Hepatocyte (in vitro differentiated cells): ENCODE measurements around the gene MKRN2. TPM values are rescaled to one million over a fixed set of nuclear protein-coding genes. Genes with fewer than 3 reads are reported as not detected.

Experiments
- DNase-seq: peaks from one replicate; pipeline ENCODE4 v3.0.0-alpha.2; 2016; ENCODE audit warnings: low spot score
- H2AFZ ChIP-seq: fragments of 200-600 bp; sonication (generic); 2 replicates; pipeline ENCODE4 v1.6.0; 2016; ENCODE audit warnings: antibody characterized with exemption, mild to moderate bottlenecking
- H3K27ac ChIP-seq: fragments of 200-600 bp; sonication (generic); 2 replicates; pipeline ENCODE4 v1.5.1; 2016; ENCODE audit warnings: mild to moderate bottlenecking
- H3K27me3 ChIP-seq: fragments of 200-600 bp; sonication (generic); 2 replicates; pipeline ENCODE4 v1.6.1; 2016
- H3K36me3 ChIP-seq: fragments of 200-600 bp; sonication (generic); replicated peaks from 2 replicates; pipeline ENCODE4 v1.5.1; 2016; ENCODE audit warnings: low read depth; ENCODE audit not compliant: insufficient read depth
- H3K4me1 ChIP-seq: fragments of 200-600 bp; sonication (generic); 2 replicates; pipeline ENCODE4 v1.5.1; 2016; ENCODE audit warnings: mild to moderate bottlenecking, moderate library complexity; ENCODE audit not compliant: insufficient read depth
- H3K4me2 ChIP-seq: fragments of 200-600 bp; sonication (generic); 2 replicates; pipeline ENCODE4 v1.6.0; 2016
- H3K4me3 ChIP-seq: fragments of 200-600 bp; sonication (generic); 2 replicates; pipeline ENCODE4 v1.5.1; 2016; ENCODE audit warnings: mild to moderate bottlenecking
- H3K79me2 ChIP-seq: fragments of 200-600 bp; sonication (generic); 2 replicates; pipeline ENCODE4 v1.6.0; 2017; ENCODE audit warnings: mild to moderate bottlenecking
- H3K9me2 ChIP-seq: fragments of 200-600 bp; sonication (generic); replicated peaks from 2 replicates; pipeline ENCODE4 v1.6.0; 2017; ENCODE audit warnings: mild to moderate bottlenecking; ENCODE audit not compliant: insufficient read depth
- H3K9me3 ChIP-seq: fragments of 200-600 bp; sonication (generic); 2 replicates; pipeline ENCODE4 v1.5.1; 2016; ENCODE audit warnings: low read depth, mild to moderate bottlenecking
- H4K20me1 ChIP-seq: fragments of 200-600 bp; sonication (generic); 2 replicates; pipeline ENCODE4 v1.6.0; 2016; ENCODE audit warnings: mild to moderate bottlenecking; ENCODE audit not compliant: insufficient read depth, poor library complexity, severe bottlenecking
- CTCF ChIP-seq: fragments of 200-600 bp; sonication (generic); IDR thresholded peaks from 2 replicates; pipeline ENCODE4 v1.5.1; 2016; ENCODE audit warnings: antibody characterized with exemption, mild to moderate bottlenecking; ENCODE audit not compliant: poor library complexity
- EZH2 ChIP-seq: fragments of 200-600 bp; sonication (generic); IDR thresholded peaks from 2 replicates; pipeline ENCODE4 v1.6.1; 2016; ENCODE audit warnings: antibody characterized with exemption, mild to moderate bottlenecking, borderline replicate concordance
- EZH2phosphoT487 ChIP-seq: fragments of 200-600 bp; sonication (generic); IDR thresholded peaks from one replicate; pipeline ENCODE4 v1.6.1; 2018; ENCODE audit warnings: antibody characterized with exemption, mild to moderate bottlenecking, low read depth, moderate library complexity; ENCODE audit not compliant: unreplicated experiment, severe bottlenecking
- WGBS: methylation state at CpG from one replicate; pipeline ENCODE4 v1.1.6; 2016; ENCODE audit warnings: low lambda C conversion rate; ENCODE audit errors: missing lambda C conversion rate; 5-methylcytosine and 5-hydroxymethylcytosine counted together
- polyA plus RNA-seq: library from polyadenylated mRNA; unstranded; fragments of >200 nt; fragmentation: Nextera tagmentation; extraction: Ambion mirVana; gene quantifications from 2 replicates; pipeline ENCODE4 v1.2.1, GENCODE V29; 2016
- total RNA-seq: library from RNA; depleted of rRNA; stranded (reverse); fragments of >200 nt; gene quantifications from 2 replicates; pipeline ENCODE4 v1.2.3, GENCODE V29; 2014

Gene MKRN2
- total and polyA plus RNA-seq, 2 experiments from 2014 or later, result 22.6 to 30.1 TPM

GRCh38 chr3:12612514-12613226 is 55.8 kb downstream of the MKRN2 start:
- Histone ChIP-seq H3K9me3 (no peaks in the 10 kb centered on the region), H3K27me3 (no peaks in the 10 kb centered on the region), H3K4me3 (no peak overlapping the region), H3K79me2 (peaks cover 83% of the 10 kb centered on the region), H3K9me2 (no peaks in the 10 kb centered on the region), H3K36me3 (no peaks in the 10 kb centered on the region), H3K4me2 (no peak overlapping the region), H2AFZ (no peak overlapping the region), H4K20me1 (peaks cover 41% of the 10 kb centered on the region), H3K27ac (no peak overlapping the region), H3K4me1 (no peaks in the 10 kb centered on the region)
- 95% methylated on average over 6 of the region's 6 CpGs for WGBS
- no peak for DNase-seq
- no peak for TF ChIP-seq CTCF
- no peak for TF ChIP-seq EZH2phosphoT487
- no peak for TF ChIP-seq EZH2

GRCh38 chr3:12613250-12613649 is 56.4 kb downstream of the MKRN2 start:
- H3K27me3 ChIP-seq, result no peaks in the 10 kb centered on the region
- no peak overlapping the region for H3K4me2 ChIP-seq
- TF ChIP-seq EZH2phosphoT487, result no peak
- no peak for TF ChIP-seq CTCF
- TF ChIP-seq EZH2, result no peak
- H3K36me3 ChIP-seq, result no peaks in the 10 kb centered on the region
- no peaks in the 10 kb centered on the region for H3K4me1 ChIP-seq
- peaks cover 89% of the 10 kb centered on the region for H3K79me2 ChIP-seq
- 79% methylated on average over 4 of the region's 4 CpGs for WGBS
- H2AFZ ChIP-seq, result no peak overlapping the region
- DNase-seq, result no peak
- no peaks in the 10 kb centered on the region for H3K9me3 ChIP-seq
- H3K9me2 ChIP-seq, result no peaks in the 10 kb centered on the region
- no peak overlapping the region for H3K27ac ChIP-seq
- no peak overlapping the region for H3K4me3 ChIP-seq
- H4K20me1 ChIP-seq, result peaks cover 44% of the 10 kb centered on the region

GRCh38 chr3:12615266-12615665 is 58.4 kb downstream of the MKRN2 start:
- Histone ChIP-seq H3K27ac (no peak overlapping the region), H3K36me3 (no peaks in the 10 kb centered on the region)

More at GRCh38 chr3:12615266-12615665, 58.4 kb downstream of the MKRN2 start:
- H3K4me1 ChIP-seq, result no peaks in the 10 kb centered on the region
- peaks cover 98% of the 10 kb centered on the region for H3K79me2 ChIP-seq
- no peaks in the 10 kb centered on the region for H3K27me3 ChIP-seq
- TF ChIP-seq EZH2phosphoT487 (no peak), CTCF (no peak), EZH2 (no peak)
- no peaks in the 10 kb centered on the region for H3K9me3 ChIP-seq
- no peak overlapping the region for H2AFZ ChIP-seq
- H3K4me2 ChIP-seq, result no peak overlapping the region
- H4K20me1 ChIP-seq, result peaks cover 58% of the 10 kb centered on the region
- no peaks in the 10 kb centered on the region for H3K9me2 ChIP-seq
- H3K4me3 ChIP-seq, result no peak overlapping the region
- no peak for DNase-seq
- WGBS, result 97% methylated on average over 4 of the region's 4 CpGs
